DND-41 (cell line): ENCODE measurements around the gene ACAP3.

Experiments used
- CTCF ChIP-seq: IDR thresholded peaks from 2 replicates; pipeline ENCODE4 v1.5.1; 2012; ENCODE audit warnings: borderline replicate concordance, low read length, moderate library complexity, mild to moderate bottlenecking; ENCODE audit not compliant: poor library complexity, severe bottlenecking; ENCODE audit errors: extremely low read depth
- EZH2 ChIP-seq: IDR thresholded peaks from 3 replicates; pipeline ENCODE4 v1.6.1; 2012; ENCODE audit warnings: borderline replicate concordance, low read depth, mild to moderate bottlenecking, moderate library complexity, low read length, inconsistent platforms; ENCODE audit not compliant: severe bottlenecking

DNA sequence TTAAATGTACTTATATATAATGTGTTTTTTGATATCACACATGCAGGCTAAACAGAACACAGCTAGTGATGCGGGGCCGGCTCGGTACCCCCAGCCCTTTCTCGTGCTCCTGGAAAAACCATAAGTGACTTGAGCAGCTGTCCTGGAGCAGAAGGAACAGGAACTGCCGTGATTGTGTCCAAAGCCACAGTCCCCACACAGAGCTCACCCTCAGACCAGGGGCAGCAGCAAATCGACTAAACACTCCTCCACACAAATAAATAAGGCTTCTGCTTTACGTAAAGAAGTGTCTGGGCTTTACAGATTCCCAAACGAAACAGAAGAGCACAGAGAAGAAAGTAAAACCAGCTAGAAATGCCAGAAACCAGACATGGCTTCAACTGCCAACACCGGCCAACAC is 43.7 kb downstream of the ACAP3 start:
- TF ChIP-seq CTCF (no peak), EZH2 (no peak)
